HG02798 (cell line): ENCODE data around the gene TRABD2A.

ENCODE experiments used
- ATAC-seq: cut with Tn5 transposase; IDR thresholded peaks from one replicate; pipeline ENCODE4 v1.9.1; 2021; ENCODE audit warnings: mild to moderate bottlenecking; ENCODE audit not compliant: unreplicated experiment, poor library complexity

Gene TRABD2A

GRCh38 chr2:84857566-84857965 lies 23.3 kb downstream of the TRABD2A start:
- ATAC-seq: no peak

GRCh38 chr2:84856787-84857186 lies 24.1 kb downstream of the TRABD2A start:
- peak; percentile 59 for ATAC-seq

- no peak for ATAC-seq
These were observed 25.2 kb downstream of the TRABD2A start for GRCh38 chr2:84855731-84856130.

GRCh38 chr2:84854850-84855249 lies 26.0 kb downstream of the TRABD2A start:
- no peak for ATAC-seq

GRCh38 chr2:84851876-84852275 lies 29.0 kb downstream of the TRABD2A start:
- no peak for ATAC-seq

- ATAC-seq: no peak
These were observed 30.4 kb downstream of the TRABD2A start for GRCh38 chr2:84850471-84850870.

- no peak for ATAC-seq
These were observed 31.5 kb downstream of the TRABD2A start for GRCh38 chr2:84849271-84849952.

- ATAC-seq: no peak
These were observed 33.4 kb downstream of the TRABD2A start for GRCh38 chr2:84847326-84848050.

- no peak for ATAC-seq
These were observed 34.1 kb downstream of the TRABD2A start for GRCh38 chr2:84846741-84847142.

- no peak for ATAC-seq
These were observed 34.7 kb downstream of the TRABD2A start for GRCh38 chr2:84846041-84846663.

- ATAC-seq: no peak
These were observed 36.7 kb downstream of the TRABD2A start for GRCh38 chr2:84844141-84844540.

- ATAC-seq: no peak
These were observed 39.3 kb downstream of the TRABD2A start for GRCh38 chr2:84841577-84841976.

- no peak for ATAC-seq
These were observed 40.6 kb downstream of the TRABD2A start for GRCh38 chr2:84840306-84840705.

GRCh38 chr2:84839851-84840250 lies 41.0 kb downstream of the TRABD2A start:
- no peak for ATAC-seq

- no peak for ATAC-seq
These were observed 42.3 kb downstream of the TRABD2A start for GRCh38 chr2:84838434-84839145.

GRCh38 chr2:84836215-84836614 lies 44.7 kb downstream of the TRABD2A start:
- ATAC-seq: no peak

- no peak for ATAC-seq
These were observed 47.3 kb downstream of the TRABD2A start for GRCh38 chr2:84833481-84834150.

- peak; percentile 74 for ATAC-seq
These were observed 48.0 kb downstream of the TRABD2A start for GRCh38 chr2:84832772-84833461.

GRCh38 chr2:84830758-84831500 lies 50.0 kb downstream of the TRABD2A start:
- ATAC-seq: no peak
